ENCODE results near the gene GJA10.
A peak's percentile ranks its signal among the peaks of the same experiment; 100 is the strongest.

Gene GJA10

GRCh38 chr6:89917801-89918366 lies 23.6 kb downstream of the GJA10 start:
- DNase-seq: no peak

- DNase-seq: no peak
Measured at GRCh38 chr6:89921197-89921596, 26.9 kb downstream of the GJA10 start.

DNA sequence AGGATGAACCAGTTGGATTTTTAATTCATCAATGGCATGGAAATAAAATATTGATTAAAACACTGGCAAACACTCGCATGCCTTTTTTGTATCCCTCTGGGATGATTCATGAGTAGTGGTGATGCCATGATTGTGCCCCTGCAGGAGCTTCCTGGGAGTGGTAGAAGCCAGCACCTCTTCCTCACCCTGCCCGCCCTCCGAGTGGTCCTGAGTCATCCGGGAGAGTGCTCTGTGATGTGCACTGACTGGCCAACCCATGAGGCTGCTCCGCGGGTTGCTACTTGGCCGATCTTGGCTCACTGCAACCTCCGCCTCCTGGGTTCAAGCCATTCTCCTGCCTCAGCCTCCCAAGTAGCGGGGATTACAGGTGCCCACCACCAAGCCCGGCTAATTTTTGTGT lies 27.4 kb downstream of the GJA10 start:
- no peak for DNase-seq

DNA sequence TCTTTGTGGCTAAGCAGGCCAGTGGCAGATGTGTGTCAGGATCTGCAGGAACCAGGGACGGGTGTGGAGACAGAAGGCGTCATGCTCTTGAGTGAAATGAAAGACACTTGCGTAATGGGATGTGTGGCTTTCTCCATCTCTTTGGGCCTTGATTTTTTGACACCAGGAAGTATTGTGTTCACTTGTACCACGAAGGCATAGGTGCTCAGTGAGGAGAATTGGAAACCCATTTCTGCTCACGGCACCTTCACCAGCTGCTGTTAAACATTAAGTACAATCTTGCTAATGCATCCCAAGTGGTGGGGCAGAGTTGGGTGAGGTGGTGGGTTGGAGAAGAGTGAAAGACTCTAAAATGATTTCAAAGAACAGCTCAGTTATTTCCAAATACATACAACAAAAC lies 30.0 kb downstream of the GJA10 start:
- no peak for DNase-seq

- no peak for DNase-seq
Measured at GRCh38 chr6:89925826-89926225, 31.6 kb downstream of the GJA10 start.

DNA sequence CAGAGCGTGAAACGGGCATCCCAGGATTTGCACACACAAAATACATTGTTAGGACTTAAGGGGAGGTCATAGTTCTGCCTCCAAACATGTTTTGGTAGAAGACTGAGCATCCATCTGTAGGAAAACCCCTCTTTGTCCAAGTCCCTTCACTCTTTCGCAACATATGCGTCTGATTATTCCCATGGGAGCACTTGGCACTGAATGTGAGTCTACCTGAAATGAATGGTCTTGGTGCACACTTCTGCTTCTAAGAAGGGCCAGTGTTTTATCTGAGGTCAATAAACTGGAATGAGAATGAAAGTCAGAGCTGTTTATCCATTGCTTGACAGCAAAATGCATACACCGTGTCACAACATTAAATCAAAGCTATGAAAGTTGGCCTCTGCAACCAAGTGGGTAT lies 33.0 kb downstream of the GJA10 start:
- no peak for DNase-seq

- DNase-seq: no peak
Measured at GRCh38 chr6:89927791-89928550, 33.7 kb downstream of the GJA10 start.

- peak; percentile 60 for DNase-seq
Measured at GRCh38 chr6:89928604-89929003, 34.3 kb downstream of the GJA10 start.

DNA sequence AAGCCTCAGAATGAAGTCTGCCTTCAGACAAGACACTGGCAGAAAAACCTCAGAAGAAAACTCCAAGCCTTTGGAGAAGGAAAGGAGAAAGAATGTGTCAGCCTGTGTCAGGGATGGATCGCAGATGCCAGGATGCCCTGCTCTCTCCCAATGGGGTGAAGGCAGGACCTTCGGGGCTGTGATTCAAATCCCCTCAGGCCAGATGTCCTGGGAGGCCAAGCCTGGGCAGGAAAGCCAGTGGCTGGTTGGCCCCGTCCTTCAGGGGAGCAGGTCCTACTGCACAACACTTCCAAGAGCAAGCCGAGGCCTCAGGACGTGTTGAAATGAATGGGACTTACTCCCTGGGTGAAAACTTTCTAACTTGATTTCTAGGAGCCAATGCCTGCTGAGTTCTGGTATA lies 36.5 kb downstream of the GJA10 start:
- no peak for DNase-seq

DNA sequence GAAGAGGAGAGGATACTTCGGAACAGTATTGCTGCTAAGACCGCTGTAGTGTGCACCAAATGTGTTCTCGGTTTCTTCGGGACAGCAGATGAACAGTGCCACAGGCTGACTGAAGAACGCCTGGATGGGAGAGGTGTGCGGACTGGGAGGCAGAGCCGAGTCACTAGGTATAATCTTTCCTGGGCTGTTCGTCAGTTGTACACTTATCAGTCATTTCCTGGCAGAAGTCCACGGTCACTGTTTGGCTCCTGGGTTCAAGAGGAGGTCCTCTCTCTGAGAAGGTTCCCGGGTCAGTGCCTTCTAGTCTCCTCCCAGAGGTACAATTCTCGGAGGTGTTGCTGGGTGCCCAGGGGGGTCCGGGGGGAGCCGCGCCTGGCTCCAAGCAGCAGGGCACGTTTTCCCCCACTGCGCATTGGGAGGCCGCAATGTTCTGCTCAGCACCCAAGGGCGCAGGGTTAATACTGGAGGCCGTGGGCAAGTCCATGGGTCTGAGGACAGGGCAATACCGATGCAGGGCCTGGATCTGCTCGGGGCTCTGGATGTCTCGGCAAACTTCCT lies 38.1 kb downstream of the GJA10 start:
- DNase-seq: no peak

DNA sequence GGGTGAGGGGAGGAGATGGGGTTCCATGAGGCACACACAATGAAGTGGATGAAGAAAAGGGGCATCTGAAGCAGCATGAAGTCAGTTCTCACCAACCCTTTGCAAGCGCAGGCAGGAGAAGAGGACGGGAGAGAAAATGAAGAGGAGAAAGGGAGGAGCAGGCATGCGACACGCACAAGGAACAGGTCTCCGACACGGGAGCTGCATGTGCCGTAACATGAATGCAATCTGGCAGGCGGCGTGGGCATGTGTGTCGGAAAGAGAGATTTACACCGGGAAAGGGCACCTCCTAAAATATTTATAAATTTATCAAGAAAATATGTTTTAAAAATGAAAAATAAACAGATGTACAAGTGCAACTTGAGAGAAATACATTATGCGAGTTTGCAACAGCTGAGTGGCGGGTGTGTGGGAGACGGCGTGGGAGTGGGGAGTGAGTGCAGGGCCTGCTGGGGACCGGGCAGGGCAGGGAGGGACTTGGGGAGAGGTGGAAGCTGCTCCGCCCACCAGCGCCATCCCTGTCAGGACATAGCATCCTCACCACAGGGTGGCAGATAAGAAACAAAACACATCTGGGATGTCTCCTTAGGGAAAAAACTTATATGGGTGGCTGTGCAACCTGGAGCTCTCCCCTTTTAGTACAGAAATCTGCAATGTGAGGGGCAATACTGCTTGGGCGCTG lies 40.6 kb downstream of the GJA10 start:
- no peak for DNase-seq

- DNase-seq: no peak
Measured at GRCh38 chr6:89936177-89936576, 41.9 kb downstream of the GJA10 start.

GRCh38 chr6:89938014-89938413 lies 43.7 kb downstream of the GJA10 start:
- no peak for DNase-seq

DNA sequence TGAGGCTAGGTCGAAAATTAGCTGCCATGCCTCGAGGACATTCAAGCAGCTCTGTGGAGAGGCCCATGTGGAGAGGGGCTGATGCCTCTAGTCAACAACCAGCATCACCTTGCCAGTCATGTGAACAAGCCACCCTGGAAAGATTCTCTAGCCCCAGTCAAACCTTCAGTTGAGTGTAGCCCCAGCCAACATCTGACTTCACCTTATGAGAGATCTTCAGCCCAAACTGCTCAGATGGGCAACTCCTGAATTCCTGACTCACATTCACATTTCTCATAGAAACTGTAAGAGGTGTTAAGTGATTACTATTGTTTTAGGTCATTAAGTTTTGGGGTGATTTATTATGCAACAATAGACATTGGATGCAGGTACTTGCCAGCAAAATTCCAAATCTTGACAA lies 44.9 kb downstream of the GJA10 start:
- no peak for DNase-seq

DNA sequence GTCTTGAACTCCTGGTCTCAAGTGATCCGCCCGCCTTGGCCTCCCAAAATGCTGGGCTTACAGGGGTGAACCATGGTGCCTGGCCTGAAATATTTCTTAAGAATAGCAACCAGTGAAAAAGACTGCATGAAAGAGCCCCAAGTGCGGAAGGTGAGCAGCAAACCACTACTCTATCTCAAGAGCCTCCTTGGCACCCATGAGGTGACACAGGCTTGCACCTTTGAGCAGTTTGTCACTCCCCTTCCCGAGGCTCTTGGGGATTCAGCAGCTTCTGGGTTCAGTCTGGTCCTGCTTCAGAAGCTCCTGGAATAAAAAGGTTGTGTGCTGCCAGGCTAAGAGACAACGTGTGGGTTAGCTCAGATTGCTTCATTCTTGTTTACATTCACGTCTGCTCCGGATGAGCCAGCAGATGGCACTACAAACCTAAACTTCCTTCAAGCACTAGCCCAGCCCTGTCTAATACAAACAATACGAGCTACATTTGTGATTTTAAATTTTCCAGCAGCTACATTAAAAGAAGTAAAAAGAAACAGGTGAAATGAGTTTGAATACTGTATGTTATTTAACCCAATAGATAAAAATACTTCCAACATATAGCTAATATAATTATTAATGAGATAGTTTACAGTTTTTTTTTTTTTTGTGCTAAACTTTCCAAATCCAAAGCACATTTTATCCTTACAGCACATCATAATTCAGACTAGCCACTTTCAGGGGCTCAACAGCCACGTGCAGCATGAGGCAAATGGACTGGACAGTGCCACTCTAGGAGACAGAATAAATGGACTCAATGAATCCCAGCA lies 46.2 kb downstream of the GJA10 start:
- peak; percentile 79 for DNase-seq

DNA sequence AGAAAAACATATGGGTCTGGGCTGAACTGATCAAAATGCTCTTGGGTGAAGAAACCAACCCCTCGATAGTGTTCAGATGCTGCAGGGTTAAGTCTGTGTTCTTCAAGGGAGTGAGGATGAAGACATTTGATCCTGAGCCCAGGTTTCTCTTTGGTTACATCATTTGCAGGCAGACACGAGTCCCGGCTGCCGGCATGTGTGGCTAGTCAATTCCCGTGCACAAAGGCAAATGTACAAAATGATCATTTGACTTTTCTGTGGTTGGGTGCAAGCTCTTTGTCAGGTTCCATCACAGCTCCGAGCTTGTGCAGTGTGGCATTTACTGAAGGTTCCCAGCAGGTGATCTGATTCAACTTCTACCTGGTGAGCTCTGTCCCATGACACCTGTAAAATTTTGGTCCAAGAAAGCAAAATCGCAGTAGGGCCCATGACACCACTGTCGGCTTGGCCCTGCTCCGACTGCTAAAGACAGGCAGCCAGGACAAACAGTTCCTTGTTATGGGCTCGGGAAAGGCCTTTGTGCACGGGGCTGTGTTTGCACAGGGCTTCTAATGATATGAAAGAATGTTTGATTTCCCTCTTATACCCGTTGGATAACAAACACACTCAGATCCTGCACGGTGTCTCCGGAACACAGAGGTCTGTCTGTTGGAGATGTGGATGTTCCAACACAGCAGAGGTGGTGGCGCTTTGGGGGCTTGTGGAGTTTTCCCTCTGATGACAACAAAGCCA lies 46.9 kb downstream of the GJA10 start:
- DNase-seq: no peak

GRCh38 chr6:89941763-89942497 lies 47.7 kb downstream of the GJA10 start:
- DNase-seq: no peak

DNA sequence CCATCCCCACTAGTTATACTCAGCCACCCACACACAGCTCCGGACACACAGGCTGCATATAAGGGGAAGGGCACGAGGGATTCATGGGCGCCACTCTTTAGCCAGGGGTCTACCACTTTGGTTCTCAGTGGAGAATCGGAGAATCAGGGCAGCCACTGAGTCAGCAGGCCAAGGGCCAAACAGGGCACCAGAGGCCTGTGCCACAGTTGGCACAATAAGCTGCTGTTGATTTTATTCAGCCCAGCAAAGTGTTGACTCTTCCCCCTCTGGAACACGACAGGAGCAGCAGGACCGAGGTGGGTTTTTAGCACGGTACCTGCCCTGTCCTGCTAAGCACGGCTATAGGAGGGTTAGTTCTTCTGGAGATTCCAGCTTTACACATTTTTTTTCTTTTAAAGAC lies 48.3 kb downstream of the GJA10 start:
- no peak for DNase-seq

DNA sequence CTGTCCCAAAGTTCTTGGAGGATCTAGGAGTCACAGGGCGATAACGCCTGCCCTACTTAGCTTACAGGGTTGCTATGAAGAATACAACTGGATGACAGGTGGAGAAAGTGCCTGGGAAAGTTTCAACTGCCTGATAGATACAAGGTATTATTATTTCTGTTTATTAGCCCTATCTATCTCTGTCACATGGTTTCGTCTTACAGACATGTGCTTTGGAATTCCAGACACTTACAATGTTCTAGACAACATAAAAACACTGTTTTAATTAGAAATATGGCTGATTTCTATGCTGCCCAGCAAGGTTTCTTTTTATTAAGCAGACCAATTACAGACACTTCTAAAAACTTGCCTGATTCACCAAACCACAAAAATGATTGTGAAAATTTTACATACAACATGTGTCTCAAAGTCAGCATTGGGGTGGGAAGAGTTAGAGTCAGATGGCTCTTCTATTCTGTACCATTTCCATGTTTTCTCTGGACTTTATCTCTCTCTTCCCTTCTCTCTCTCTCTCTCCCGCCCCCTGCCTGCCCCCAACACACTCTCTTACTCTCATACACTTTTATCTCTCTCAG lies 50.0 kb downstream of the GJA10 start:
- no peak for DNase-seq

- DNase-seq: no peak
Measured at GRCh38 chr6:89944826-89945407, 50.6 kb downstream of the GJA10 start.
